ENCODE measurements around the gene SARS1. TPM values are rescaled to one million over a fixed set of nuclear protein-coding genes. Genes with fewer than 3 reads are reported as not detected.
A peak's percentile ranks its signal among the peaks of the same experiment; 100 is the strongest.

Gene SARS1
- total and polyA plus RNA-seq, 2 of the 13 experiments (the other 11 are each of a cell fraction or from before 2014, with no cell fraction given): 103 to 134 TPM

DNA sequence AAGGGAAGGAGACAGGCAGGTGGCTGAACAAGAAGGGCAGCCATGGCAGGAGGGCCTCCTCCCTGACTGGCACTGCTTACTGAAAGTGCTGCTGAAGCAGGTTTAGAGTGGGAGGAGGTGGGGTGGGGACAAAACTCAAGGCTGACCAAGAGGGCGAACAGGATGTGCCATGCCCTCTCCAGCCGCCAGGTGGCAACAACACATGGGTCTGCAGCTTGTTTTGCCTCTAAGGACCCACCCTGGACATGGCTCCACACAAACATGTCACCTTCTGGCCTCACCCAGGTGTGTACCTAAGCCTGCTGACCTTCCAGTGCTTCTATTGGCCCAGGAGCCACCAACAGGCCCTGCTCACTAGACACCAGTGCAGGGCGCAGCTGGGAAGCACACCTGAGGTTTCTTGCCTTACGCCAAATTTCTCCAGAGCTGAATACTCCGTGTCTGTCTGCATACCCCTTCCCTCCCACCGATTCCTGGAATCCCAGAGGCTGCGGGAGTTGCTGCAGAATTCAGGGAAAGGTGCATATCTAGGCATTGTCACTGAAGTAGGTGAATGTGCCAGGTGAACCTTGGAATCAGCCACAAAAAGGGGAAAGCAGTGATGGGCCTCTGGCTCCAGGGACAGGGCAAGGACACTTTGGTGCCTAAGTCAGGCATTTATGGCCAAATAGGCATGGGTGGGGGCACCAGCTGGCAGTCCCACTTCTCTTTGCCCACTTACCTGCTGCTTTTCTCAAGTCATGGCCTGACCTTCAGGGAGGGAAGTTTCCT, 63.9 kb downstream of the SARS1 start (continued):
- TF ChIP-seq, protein P1, sequence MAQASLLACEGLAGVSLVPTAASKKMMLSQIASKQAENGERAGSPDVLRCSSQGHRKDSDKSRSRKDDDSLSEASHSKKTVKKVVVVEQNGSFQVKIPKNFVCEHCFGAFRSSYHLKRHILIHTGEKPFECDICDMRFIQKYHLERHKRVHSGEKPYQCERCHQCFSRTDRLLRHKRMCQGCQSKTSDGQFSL (CRISPR knock-in tag; IDR thresholded peaks at IDR 0.05): no peak
- TF ChIP-seq KDM1A (CRISPR knock-in tag; IDR thresholded peaks at IDR 0.05) (0 out of 2 replicates have a peak, but pooled peaks have one; percentile 34), HINFP (CRISPR knock-in tag; IDR thresholded peaks at IDR 0.05; ENCODE audit: low read depth) (no peak), ZFP37 (CRISPR knock-in tag; IDR thresholded peaks at IDR 0.05; ENCODE audit: borderline replicate concordance) (no peak), HNF1A (IDR thresholded peaks at IDR 0.05; ENCODE audit: low read depth) (no peak), HNF1A (CRISPR knock-in tag; IDR thresholded peaks at IDR 0.05; ENCODE audit: borderline replicate concordance) (no peak), ZNF782 (CRISPR knock-in tag; IDR thresholded peaks at IDR 0.05; ENCODE audit: borderline replicate concordance) (no peak), ZBTB3 (CRISPR knock-in tag; IDR thresholded peaks at IDR 0.05; ENCODE audit: borderline replicate concordance, low read depth) (no peak), TRIM24 (CRISPR knock-in tag; IDR thresholded peaks at IDR 0.05) (no peak), CBX2 (IDR thresholded peaks at IDR 0.05; ENCODE audit: low read depth, low read length) (no peak), CBX2 (CRISPR knock-in tag; IDR thresholded peaks at IDR 0.05; ENCODE audit: low read depth) (no peak), ZNF576 (CRISPR knock-in tag; IDR thresholded peaks at IDR 0.05) (no peak), SIX4 (CRISPR knock-in tag; IDR thresholded peaks at IDR 0.05) (peak; percentile 46; the same call in 1 of the 2 replicates), MIXL1 (CRISPR knock-in tag; IDR thresholded peaks at IDR 0.05) (no peak; the same call in none of the 2 replicates), BRD4 (CRISPR knock-in tag; IDR thresholded peaks at IDR 0.05) (0 out of 2 replicates have a peak, but pooled peaks have one; percentile 0), ZNF577 (CRISPR knock-in tag; IDR thresholded peaks at IDR 0.05; ENCODE audit: borderline replicate concordance, low read depth) (no peak), PRDM15 (CRISPR knock-in tag; IDR thresholded peaks at IDR 0.05) (no peak), ZFY (CRISPR knock-in tag; IDR thresholded peaks at IDR 0.05) (peak; percentile 46; the same call in 1 of the 2 replicates), SOX6 (IDR thresholded peaks at IDR 0.05) (no peak), SOX6 (CRISPR knock-in tag; IDR thresholded peaks at IDR 0.05) (peak; percentile 83), ZNF232 (CRISPR knock-in tag; IDR thresholded peaks at IDR 0.05; ENCODE audit: borderline replicate concordance) (no peak)

All from HepG2 (cell line).